HG03575 (cell line): ENCODE measurements around the gene RIMBP2.
"Not testable (repeated sequence)": the region's sequence is repeated elsewhere in the genome, so short reads cannot be mapped to it uniquely, and the experiment has no call there.

ENCODE experiments used
- ATAC-seq: cut with Tn5 transposase; IDR thresholded peaks from one replicate; pipeline ENCODE4 v1.9.1; 2021; ENCODE audit not compliant: unreplicated experiment, insufficient number of reproducible peaks, low FRiP score; ENCODE audit errors: extremely low read depth

RIMBP2 gene

DNA sequence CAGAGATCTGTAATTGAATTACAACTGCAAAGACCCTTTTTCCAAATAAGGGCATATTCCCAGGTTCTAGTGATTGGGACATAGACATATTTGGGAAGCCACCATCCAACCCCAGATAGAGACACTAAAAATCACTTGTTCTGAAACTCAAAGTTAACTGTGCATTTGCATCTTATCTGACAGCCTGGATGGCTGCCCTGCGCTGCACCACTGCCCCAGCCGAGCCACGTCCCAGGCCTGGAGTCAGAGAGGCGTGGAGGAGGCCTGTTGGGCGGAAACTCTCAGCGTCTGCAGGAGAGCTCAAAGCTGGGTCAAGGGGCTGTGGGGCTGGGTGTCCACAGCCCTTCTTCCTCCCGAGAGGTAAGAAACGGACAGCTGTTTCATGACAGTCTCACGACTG, 124.4 kb downstream of the RIMBP2 start:
- no peak for ATAC-seq

DNA sequence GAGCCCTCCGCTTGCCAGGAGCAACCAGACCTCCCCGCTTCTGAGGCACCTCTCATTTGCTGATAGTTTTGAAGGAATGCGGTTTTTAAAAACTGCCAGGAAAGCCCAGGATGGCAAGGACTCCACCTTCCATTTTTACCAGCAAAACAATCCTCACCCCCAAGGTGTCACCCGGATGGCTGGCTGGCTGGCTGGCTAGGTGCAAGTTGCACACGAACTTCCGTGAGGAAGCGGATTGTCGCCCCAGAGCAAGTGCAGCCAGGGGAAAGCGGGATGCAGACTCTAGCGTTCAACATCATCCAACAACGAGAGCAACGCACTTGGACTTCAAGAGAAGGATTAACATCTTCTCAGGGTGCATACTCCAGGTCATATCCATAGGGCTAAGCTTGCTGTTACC, 125.4 kb downstream of the RIMBP2 start:
- ATAC-seq = no peak

DNA sequence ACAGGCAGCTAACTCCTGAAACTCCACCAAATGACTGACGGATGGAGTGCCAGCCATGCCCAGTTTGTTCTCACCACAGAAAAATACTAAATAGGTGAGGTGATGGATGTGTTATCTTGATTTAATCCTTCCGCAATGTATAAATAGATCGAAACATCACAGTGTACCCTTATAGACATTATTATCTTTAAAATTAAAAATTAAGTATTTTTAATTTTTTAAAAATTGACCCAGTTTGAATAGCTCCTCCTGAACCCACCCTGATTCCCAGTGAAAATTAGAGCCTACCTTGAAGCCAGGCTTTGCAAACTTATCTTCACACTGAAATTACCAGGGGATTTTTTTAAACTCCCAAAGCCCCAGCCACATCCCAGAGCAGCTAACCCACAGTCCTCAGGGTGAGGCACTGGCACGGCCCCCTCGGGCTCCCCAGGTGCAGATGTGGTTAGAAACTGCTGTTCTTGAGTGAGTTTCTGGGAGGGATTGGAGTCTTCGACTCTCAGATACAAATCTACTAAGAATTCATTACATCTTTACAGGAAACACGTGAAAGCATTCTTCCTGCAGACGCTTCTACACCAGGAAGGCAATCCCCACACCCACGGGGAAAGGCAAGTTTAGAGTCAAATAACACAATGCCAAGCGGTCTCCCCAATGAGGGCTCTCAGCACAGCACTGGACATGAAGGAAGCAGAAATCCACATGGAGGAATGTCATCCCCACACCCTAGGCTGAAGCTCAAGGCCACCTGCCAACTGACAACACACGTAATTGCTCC, 126.4 kb downstream of the RIMBP2 start:
- ATAC-seq = no peak

DNA sequence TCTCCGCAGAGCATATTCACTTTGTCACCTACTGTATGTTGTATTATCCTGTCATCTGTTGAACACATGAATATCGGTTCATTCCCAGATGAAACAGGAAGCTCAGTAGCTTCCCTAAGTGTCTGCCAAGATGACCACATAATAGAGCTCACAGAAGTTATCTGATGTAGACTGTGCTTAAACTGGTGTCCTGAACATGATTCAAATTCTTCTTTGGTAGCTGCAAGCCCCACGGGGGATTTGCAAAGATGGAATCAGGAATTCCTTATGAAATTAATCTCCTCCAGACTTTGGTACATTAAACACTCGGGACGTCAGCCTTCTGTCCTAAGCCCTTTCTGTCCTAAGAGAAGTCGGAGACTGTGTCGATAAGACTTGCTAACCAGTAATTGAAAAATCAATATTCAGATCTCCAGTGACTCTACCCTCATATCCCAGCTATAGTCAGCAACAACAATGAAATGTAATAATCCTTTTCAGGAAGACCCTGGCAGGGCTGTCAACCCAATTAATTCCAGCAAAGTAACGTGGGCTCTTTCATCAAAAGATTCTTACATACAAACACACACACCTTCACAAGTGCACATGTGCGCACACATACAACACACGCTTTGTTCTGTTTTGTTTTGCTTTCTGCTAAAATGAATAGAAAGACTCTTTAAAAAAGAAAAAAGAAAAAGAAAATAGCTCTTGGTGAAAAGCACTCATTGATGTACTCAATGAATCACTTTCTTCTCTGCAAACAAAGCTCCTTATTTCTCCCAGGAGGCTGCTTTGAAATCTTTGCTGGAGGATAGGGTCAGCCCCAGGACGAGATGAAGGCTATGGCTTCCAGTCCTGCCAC, 127.2 kb downstream of the RIMBP2 start:
- no peak for ATAC-seq

DNA sequence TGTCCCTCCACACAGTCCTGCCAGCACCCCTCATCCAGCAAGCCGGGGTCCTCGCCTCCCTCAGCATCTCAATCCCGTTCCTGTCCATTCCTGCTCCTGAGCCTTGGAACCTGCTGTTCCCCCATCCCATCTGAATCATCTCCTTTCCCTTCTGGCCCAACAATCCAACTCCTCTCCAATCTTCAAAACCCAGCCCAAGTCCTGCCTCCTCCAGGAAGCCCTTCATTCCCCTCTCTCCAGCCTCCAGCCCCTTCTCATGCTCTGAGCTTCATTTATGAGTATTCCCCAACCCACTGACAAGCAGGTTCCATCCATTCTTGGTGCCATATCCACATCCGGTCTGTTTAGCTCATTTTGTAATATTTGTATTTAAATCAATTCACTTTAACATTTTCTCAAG, 128.1 kb downstream of the RIMBP2 start:
- ATAC-seq = no peak

DNA sequence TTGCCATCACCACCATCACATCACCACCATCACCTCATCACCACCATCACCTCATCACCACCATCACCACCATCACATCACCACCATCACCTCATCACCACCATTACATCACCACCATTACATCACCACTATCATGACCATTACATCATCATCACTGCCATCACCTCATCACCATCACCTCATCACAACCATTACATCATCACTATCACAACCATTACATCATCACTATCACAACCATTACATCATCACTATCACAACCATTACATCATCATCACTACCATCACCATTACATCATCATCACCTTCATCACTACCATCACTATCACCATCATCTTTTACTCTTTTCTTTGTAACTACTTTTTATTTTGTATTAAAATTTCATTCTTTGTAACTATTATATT, 131.6 kb downstream of the RIMBP2 start:
- ATAC-seq = not testable (repeated sequence)

DNA sequence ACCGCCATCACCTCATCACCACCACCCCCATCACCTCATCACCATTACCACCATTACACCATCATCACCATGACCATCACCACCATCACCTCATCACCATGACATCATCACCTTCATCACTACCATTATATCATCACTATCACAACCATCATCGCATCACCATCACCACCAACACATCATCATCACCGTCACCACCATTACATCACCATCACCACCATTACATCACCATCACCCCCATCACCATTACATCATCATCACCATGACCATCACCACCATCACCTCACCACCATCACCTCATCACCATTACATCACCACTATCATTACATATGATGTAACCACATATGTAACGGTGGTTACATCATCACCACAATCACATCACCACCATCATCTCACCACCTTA, 132.3 kb downstream of the RIMBP2 start:
- ATAC-seq = no peak

DNA sequence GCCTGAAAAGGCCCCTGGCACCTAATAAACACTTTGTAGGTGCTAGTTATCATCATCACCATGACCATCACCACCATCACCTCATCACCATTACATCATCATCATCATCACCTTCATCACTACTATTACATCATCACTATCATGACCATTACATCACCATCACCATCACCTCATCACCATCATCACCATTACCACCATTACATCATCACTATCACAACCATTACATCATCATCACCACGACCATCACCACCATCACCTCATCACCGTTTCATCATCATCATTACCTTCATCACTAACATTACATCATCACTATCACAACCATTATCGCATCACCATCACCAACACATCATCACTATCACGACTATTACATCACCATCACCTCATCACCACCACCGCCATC, 132.8 kb downstream of the RIMBP2 start:
- no peak for ATAC-seq

DNA sequence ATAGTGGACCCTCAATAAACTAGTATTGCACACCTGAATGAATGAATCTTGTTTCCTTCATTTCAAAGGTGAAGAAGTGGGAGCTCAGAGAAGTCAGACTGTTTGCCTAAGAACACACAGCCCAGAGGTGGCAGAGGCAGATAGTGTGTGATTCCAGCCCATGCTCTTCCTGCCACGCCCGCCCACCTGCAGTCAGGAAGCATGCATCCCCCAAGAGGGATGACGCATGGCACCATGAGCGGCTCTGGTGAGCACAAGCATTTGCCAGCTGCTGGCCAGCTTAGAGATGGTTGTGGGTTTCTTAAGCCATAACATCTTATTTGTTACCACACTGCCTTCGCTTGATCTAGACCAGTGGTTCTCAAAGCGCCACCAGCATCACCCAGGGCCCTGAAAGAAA, 133.8 kb downstream of the RIMBP2 start:
- no peak for ATAC-seq

DNA sequence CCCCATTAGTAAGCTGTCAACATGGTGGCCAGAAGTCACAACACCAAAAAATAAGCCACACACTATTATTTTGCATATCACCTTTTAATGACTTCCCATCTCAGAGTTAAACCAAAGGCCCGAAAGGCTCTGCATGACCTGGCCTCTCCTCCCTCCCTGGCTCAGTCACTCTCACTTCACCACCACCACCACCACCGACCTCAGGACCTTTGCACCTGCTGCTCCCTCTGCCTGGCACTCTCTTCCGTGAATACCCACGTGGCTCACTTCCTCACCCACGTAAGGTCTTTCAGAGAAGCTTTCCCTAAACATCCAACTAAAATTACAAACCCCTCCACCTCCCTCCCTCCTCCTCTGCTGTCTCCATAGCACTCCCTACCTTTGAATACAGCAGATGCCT, 134.3 kb downstream of the RIMBP2 start:
- ATAC-seq = no peak

DNA sequence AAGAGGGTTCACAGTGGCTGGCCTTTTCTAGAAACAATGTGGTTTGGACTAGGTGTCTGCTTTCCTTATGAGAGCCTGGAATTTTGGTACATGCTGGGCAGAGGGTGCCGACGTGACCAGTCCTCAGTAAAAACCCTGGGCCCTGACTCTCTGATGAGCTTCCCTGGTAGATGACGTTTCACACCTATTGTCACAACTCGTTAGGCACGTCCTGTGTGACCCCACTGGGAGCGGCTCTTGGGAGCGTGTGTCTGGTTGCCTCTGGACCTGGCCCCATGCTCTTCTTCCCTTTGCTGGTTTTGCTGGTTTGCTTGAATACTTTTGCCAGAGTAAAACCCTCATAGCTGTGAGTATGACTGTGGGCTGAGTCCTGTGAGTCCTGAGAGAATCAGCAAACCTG, 136.9 kb downstream of the RIMBP2 start:
- no peak for ATAC-seq

DNA sequence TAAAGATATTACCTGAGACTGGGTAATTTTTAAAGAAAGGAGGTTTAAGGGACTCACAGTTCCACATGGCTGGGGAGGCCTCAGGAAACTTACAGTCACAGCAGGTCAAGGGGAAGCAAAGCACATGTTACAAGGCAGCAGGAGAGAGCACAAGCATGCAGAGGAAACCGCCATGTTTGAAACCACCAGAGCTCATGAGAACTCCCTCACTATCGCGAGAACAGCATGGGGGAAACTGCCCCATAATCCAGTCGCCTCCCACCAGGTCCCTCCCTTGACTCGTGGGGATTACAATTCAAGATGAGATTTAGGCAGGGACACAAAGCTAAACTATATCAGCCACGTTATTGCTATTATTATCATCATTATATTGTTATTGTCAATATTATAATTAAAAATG, 138.7 kb downstream of the RIMBP2 start:
- ATAC-seq = no peak

DNA sequence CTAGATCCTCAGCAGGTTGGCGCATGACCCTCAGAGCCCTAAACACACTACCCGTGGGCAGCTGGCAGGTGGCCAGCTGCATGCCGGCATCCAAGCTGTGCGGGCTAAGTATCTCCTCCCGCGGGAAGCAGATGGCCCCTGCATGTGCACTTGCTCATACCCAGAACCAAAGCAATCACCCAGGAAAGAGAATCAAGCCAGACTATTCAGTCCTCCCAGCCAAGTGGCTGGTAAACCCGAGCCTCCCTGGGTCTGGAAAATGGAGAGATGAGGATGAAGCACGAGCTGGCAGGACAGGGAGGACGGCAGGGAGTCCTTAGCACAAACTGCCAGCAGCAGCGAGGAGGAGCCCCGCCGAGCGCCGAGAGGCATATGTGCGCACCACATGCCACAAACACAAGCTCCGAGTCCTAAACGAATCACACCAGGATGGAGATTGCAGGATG, 139.7 kb downstream of the RIMBP2 start:
- ATAC-seq = no peak

DNA sequence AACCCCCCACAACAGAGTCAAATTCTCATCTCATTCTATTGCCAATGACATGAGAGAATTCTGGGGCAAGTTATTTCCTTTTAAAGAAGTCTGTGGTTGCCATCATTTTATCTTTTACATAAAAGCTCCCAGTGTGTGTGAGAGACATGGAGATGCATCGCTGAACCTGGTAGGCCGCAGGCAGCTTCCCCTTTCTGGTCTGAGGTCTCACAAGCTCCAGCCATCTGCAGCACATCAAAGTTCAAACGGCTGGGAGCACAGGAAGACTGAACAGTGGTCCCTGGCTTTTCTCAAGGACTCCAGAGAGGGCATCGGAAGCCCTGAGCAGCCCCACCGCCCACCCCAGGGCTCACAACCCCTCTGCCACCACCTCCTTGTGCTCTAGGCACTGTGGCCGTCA, 141.7 kb downstream of the RIMBP2 start:
- ATAC-seq = no peak

DNA sequence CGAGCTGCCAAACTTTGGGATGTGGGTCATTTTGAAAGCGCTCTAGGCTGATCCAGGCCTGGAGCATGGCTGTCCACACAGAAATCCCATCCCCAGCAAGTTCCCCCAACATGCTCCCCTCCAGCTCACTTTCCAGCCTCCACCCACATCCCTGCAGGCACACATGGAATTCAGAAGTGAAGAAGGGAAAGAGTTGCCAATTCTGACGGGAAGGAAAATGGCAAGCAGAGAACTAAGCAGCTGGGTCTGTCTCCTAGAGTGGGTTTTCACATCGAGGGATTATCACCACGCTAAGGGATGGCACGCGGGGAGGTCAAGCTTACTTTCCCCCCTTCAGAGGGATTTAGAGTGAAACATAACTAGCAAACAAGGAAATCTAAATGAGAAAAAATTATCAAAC, 142.3 kb downstream of the RIMBP2 start:
- no peak for ATAC-seq

DNA sequence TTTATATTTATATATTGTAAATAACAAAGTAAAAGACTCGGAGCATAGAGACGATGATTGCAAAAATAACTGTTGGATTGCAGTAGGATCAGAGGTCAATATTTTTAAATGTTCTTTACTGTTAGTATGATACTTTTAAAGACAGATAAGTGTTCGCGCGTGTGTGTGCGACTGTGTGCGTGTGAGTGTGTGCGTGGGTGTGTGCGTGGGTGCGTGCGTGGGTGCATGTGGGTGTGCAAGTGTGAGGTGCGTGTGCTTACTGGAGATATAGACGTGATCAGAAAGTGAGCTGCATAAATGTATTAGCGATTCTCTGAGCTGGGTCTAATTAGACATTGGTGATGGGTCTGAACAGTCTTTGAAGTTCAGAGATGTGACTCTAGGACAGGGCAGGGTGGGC, 142.9 kb downstream of the RIMBP2 start:
- ATAC-seq = no peak

DNA sequence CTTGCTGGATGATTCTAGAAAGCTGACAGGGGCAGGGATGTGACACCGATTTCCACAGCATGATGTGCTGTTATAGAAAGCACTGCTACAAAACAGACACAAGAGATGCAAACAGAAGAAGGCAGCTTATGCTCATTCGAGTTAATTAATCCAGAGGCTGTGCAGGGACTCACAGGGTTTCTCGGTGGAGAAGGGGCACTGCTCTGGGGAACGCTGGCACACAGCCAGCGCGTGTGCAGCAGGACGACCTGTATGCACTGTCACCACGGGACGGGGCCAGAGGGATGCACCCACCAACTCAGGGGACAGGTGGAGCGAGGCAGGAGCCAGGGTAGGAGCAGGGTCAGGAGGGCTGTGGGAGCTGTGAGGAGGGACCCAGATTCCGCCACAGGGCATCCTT, 143.5 kb downstream of the RIMBP2 start:
- no peak for ATAC-seq

DNA sequence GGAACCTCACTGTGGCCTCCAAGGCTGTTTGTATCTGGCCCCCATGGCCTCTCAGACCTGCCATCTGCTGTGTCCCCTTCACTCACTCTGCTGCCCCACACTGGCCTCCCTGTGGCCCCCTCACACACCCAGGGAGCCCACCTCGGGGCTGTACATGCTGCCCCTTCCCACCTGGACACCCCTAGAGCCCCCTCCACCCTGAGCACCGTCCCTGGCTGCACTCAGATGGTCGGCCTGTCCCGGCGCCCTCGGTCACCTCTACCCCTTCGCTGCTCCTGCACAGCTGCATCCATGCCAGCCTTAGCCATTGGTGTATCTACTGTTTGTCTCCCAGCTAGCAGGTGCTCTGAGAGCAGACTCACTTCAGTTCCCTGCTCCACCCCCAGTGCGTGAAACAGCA, 144.4 kb downstream of the RIMBP2 start:
- no peak for ATAC-seq

DNA sequence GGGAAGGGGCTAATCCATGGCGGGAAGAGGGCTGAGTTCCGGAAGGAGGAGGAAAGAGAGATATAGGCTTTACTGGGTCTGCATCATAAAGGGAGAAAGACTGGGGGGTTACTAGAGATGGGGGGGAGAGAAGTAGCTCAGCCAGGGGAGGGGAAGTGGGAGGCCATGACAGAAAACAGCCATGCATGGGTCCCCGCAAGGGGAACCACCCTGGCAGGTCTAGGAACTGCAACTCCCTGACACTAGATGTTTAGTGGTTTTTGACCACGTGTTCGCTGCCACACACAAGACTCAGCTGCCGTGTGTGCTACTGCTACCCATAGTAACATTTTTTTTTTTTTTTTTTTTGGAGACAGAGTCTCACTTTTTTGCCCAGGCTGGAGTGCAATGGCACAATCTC, 145.0 kb downstream of the RIMBP2 start:
- ATAC-seq = no peak

DNA sequence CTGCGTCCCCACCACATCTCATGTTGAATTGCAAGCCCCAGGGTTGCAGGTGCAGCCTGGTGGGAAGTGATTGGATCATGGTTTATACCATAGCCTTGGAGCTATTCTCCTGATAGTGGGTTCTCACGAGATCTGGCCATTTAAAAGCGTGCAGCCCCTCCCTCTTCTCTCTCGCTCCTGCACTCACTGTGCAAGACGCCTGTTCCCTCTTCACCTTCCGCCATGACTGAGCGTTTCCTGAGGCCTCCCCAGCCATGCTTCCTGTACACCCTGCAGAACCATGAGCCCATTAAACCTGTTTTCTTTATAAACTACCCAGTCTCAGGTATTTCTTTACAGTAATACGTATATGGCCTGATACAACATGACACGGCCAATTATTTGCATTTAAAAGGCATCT, 146.6 kb downstream of the RIMBP2 start:
- no peak for ATAC-seq
